HG03045 (cell line): ENCODE results near the gene TFCP2.

ENCODE experiments used
- ATAC-seq: cut with Tn5 transposase; IDR thresholded peaks from one replicate; pipeline ENCODE4 v1.9.1; 2021; ENCODE audit warnings: mild to moderate bottlenecking, moderate library complexity; ENCODE audit not compliant: unreplicated experiment

Gene TFCP2

DNA sequence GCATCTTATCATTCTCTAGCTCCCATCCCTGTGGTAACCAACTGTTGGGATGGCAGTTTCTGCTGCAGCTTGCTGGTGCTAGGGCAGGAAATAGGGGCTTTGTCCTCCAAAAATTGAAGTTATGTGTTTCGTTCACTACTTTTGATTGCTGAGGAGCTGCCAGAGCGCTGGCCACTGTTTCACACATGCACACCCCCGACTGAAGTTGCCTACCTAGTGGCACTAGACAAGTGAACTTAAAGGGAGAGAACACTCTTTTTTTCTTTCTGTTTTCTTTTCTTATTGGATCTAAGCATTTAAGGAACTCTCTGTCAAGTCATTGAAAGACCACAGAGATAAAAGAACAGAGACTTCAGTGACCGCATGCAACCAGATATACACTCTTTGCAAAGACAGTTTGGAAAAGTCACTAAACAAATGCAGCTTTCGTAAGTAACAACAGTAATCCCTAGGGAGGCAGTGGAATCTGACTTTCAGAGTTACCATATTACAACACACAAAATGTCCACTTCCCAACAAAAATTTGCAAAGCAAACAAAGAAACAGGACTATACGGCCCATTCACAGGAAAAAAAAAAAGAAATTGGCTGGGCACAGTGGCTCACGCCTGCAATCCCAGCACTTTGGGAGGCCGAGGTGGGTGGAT lies 12.0 kb downstream of the TFCP2 start:
- no peak for ATAC-seq

DNA sequence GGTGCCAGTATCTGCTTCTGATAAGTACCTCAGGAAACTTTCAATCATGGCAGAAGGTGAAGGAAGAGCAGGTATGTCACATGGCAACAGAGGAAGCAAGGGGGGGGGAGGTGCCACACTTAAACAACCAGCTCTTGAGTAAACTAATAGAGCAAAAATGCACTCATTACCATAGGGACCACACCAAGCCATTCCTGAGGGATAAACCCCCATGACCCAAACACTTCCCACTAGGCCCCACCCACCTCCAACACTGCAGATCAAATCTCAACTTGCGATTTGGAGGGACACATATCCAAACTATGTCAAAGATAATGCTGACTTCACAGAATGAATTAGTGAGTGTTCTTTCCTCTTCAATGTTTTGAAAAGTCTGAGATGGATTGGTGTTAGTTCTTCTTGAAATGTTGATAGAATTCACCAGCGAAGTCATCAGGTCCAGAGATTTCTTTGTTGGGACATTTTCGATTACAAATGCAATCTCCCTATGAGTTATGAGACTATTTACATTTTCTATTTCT lies 16.6 kb downstream of the TFCP2 start:
- no peak for ATAC-seq

DNA sequence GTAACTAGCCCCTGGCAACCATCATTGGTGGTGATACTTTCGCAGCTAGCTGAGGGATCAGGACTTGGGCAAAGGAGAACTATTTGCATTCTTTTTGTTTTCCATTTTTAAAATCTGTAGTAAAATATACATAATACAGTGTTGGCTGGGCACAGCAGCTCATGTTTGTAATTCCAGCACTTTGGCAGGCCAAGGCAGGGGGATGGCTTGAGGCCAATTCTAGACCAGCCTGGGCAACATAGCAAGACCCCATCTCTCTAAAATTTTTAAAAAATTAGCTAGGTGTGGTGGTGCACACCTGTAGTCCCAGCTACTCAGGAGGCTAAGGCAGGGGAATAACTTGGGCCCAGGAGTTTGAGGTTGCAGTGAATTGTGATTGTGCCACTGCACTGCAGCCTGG lies 20.0 kb downstream of the TFCP2 start:
- no peak for ATAC-seq

DNA sequence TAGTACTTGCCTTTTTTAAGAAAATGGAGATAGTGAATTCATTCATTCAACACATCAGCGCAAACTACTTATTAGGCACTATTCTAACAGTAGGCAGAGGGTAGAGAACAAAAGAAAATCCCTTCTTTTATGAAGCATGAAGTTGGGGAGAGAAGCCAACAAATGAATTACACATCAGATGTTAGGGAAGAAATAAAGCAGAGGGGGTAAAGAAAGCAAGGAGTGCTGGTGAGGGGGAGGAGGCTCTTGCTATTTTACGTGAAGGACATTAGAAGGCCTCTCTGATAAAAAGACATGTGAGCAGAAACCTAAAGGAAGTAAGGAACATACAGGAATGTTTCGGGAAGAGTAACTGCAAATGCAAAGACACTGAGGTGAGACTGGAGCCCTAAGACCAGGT lies 22.2 kb downstream of the TFCP2 start:
- no peak for ATAC-seq

DNA sequence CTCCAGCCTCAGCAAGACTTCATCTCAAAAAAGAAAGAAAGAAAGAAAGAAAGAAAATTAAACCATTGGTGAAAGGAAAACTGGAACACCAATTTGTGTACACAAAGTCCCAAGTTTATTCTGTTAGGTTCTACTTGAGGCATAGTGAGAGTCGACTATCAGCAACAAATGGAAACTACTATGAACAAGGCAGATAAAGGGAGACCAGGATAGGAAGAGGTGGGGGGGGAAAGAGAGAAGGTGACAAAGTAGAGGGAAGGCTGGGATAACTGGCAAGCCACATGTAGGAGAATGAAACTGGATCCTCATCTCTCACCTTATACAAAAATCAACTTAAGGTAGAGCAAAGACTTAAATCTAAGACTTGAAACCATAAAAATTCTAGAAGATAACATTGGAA lies 25.6 kb downstream of the TFCP2 start:
- ATAC-seq, result no peak

DNA sequence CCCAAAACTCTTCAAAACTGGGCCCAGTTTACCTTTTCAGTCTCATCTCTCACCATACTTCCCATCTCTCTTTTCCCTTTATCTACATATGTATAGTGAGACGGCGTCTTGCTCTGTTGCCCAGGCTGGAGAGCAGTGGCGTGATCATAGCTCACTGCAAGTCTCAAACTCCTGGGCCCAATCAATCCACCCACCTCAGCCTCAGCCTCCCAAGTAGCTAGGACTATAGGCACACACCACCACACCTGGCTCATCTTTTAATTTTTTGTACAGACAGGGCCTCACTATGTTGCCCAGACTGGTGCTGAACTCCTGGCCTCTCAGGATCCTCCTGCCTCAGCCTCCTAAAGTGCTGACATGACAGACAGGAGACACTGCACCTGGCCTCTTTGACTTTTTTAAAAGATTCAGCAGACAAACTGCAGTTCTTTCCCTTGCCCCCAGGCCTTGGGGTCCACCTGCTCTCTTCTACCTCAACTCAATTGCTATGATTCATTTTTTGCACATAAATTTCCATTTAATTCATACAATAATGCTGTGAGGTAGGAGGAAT lies 33.6 kb downstream of the TFCP2 start:
- no peak for ATAC-seq

DNA sequence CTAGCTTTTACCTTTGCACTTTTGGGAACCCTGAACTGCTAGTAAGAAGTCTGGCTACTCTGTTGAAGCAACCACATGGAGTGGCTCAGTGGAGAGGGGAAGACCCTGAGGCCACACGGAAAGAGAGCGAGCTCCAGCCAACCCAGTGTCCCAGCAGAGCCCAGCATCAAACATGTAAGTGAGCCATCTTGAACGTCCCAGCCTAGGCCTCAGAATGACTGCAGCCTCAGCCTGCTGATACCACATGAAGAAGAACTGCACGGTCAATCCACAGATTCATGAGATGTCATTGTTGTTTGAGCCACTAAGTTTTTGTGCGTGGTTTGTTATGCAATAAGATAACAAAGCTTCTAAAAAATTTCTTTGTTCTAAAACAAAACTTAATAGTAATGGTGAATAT lies 40.2 kb downstream of the TFCP2 start:
- no peak for ATAC-seq

DNA sequence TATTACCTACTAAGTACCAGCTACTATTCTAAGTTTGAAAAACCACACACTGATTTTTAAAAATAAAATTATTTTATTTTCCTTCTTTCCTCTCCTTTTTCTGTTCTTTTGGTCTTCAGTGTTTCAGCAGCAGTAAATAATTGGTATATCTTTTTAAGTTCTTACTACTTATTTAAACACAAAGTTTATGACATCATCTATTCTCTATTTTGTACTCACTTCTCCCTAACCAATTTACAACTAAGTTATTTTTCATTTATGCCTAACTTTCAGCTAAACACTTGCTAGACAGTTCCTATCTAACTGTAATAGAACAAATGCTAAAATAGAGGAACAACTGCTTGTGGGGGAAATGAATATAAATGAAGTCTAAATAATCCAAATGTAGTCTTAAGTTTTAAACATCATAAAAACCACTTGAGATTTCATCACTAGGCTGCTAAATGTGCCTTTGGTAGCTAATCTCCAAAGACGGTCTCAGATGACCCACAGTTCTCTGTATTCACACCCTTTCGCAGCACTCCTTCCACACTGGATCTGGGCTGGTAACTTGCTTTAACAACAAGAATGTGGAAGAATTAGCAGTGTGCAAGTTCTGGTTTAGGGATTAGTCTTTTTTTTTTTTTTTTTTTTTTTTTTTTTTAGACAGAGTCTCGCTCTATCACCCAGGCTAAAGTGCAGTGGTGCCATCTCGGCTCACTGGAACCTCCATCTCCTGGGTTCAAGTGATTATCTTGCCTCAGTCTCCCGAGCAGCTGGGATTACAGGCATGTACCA lies 41.0 kb downstream of the TFCP2 start:
- ATAC-seq, result no peak

DNA sequence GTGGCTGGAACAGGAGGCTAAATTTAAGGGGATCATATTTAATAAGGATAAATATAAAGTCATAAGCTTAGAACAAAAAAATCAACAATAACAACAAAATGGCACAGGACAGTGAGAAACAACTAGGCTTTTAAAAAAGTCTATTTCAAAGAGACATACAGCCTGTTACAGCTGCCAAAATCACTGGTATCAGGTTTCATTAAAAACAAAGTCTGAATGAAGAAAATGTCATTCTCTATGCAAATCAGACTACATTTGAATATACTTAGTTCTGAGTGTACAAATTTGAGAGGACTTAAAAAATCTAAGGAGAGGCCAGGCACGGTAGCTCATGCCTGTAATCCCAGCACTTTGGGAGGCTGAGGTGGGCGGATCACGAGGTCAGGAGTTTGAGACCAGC lies 44.0 kb downstream of the TFCP2 start:
- no peak for ATAC-seq

DNA sequence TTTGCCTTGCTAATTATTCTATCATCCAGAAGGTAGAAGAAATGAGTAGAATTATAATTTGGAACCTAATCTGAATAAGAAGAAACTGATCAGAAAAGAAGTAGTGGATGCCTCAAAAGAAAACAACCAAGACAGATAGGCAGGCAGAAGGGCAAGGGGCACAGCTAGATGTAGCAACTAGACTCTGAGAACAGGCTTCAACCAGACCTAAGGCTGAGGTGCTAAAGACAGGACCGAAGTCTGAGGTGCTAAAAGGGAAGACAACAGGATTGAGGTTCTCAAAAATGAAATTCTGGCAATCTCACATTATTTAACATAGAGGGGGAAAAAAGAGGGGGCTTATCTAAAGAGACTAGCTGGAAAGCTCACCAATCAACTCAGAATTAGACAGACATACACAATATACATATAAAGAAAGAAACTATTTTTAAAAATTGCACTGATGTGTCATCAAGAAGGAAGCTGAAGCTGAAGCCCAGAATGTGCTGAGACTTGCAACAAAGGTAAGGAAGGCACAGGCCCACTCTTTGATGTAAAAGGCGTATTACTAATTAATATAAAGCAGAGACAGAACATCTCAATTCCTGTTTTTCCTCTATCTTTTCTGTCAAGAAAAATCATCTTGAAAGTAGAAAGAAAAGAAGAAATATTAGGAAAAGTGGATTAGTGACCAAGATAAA lies 45.7 kb downstream of the TFCP2 start:
- ATAC-seq, result no peak

DNA sequence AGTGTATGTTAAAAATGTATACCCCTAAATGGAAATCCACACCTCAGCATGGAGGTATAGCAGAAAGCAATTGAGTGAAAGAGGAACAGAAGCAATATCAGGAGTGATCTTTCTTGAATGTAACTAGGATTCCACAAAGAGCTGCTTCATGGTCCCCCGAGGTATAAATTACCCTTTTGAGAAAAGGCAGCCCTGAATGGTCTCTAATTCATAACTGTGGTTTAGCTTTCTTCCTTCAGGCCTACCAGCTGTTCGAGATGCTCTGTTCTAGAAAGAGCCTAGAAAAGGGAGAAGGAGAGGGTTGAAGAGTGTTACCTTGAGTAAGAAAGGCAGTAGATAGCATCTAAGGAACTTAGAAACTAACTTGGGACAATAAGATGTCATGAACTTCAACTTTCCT lies 46.6 kb downstream of the TFCP2 start:
- no peak for ATAC-seq

DNA sequence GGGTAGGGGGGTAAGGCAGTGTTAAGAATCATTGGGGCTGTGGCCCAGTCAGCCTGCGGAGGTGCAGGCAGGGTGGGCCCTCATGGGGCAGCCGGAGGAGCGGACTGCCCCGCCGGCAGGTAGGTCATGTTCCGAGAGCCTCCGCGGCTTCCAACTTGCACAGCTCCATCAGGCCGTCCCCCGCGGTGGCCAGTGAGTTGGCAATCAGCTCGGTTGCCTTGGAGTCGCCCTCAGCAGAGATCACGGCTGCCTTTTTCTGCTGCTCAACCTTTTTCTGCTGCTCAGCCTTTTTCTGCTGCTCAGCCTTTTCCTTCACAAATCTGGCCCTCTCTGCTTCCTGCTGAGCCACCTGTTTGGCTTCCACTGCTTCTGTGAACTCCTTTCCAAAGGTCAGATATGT lies 48.4 kb downstream of the TFCP2 start:
- ATAC-seq, result no peak

DNA sequence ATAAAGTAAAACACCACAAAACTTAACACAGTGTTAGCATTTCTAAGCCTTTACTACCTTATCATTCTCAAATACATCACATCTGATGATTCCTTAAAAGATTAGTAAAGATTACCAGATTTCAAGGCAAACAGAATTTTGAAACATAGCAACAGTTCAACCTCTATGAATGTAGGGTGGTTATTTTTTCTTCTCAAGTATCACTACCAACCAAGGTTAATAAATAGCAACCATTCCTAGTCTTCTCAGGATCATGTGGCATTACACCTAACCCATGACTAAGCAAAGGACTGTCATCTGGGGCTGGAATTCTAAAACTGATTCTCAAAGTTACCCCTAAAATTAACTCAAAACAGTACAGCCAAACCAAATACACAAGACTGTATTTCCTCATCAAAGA lies 50.1 kb downstream of the TFCP2 start:
- no peak for ATAC-seq

DNA sequence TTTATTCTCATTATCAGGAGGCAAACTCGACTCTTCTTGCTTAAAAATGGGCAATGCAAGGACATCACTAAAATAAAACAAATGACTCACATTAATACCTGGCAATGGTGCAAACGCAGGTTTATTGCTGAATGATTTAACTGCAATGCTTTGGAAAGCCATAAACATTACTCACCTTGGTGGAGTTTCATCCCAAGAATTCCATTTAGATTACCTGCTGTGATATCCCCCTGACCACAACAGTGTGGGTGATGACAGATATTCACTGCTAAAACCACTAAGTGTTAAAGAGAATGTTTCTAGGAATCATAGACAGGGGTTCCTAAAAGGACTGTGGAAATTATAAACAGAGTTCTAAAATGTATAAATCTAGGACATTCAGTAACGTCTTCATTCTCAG lies 54.2 kb downstream of the TFCP2 start:
- no peak for ATAC-seq

DNA sequence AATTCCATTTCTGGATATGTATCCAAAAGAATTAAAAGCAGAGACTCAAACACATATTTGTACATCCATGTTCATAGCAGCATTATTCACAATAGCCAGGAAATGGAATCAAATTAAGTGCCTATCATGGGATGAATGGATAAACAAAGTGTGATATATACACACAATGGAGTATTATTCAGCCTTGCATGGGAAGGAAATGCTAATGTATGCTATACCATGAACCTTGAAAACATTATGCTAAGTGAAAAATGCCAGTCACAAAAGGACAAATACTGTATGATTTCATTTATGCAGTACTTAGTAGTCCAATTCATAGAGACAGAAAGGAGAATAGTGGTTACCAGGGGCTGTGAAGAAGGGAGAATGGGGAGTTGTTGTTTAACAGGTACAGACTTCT lies 57.4 kb downstream of the TFCP2 start:
- ATAC-seq, result no peak

DNA sequence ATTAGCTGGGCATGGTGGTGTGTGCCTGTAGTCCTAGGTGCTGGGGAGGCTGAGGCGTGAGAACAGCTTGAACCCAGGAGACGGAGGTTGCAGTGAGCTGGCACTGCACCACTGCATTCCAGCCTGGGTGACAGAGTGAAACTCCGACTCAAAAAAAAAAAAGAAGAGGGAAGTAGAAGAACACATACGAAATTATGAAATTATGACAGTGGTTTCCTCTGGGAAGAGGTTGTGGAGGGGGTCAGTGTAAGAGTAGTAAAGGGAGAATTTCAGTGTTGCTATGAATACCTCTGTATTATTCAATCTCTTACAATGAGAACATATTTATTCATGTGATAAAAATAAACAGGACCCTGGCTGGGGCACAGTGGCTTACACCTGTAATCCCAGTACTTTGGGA lies 64.8 kb downstream of the TFCP2 start:
- ATAC-seq, result no peak

DNA sequence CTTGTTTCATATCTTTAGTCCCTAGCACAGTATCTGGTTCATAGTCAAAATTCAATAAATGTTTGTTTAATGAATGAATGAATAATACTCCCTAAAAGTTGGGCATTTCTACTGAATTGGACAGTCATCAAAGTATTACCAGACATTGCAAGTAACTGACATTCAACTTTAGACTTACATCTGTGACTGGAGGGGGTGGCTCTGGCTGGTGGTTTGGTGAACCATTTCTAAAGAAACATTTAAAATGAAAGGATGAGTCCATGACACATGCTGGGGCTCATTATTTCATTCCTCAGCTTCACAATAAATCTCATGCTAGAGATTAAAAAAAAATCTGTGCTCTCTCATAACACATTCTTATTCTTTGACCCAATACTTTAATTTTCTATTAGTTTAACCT lies 69.0 kb downstream of the TFCP2 start:
- ATAC-seq, result no peak

DNA sequence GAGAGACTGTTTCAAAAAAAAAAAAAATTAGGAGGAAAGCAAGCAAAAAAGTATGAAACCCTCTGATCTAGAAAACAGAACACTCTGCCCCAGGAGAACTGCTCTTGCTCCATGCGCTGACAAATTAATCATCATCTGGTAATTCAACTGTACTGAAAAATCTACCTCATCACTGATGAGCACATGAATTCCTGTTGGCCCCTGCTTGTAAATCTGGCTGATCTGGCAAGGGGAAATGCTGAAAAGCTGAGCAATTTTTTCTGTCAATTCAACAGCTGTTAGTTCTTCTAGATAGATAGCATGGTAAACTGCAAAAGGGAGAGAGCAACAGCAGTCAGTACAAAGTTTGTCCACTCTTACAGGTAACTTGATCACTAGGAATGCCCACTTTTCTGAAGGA lies 74.3 kb downstream of the TFCP2 start:
- no peak for ATAC-seq

DNA sequence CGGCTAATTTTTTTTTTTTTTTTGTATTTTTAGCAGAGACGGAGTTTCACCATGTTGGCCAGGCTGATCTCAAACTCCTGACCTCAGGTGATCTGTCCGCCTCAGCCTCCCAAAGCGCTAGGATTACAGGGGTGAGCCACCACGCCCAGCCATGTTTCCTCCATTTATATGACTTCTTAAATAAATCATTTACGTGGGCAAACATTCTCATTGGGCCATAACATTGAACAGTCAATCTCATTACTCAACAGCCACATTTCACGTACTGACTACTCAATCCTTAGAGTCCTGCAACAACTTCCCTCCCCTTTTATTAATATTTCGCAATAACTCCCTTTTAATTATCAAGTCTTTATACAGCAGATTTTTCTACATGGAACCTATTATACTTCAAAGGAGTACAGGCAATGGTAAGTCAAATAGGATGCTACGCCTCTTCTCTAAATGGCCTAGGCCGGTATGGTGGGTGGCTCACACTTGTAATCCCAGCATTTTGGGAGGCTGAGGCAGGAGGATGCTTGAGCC lies 82.2 kb downstream of the TFCP2 start:
- no peak for ATAC-seq

DNA sequence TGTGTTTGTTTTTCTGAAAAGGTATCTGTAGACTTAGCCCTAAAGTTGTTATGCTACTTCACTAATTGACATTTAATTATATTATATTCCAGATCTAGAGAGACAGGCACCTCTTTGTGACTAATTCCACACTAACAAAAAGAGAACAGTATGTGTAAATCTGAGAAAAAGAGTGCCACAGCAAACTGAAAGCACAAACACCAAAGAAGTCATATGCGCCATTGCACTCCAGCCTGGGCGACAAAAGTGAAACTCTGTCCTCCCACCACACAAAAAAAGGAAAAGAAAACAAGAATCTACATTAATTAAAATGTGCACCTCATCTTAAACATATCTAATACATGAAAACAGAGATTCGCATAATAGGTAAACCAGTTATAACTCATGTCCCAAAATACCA lies 85.1 kb downstream of the TFCP2 start:
- no peak for ATAC-seq

DNA sequence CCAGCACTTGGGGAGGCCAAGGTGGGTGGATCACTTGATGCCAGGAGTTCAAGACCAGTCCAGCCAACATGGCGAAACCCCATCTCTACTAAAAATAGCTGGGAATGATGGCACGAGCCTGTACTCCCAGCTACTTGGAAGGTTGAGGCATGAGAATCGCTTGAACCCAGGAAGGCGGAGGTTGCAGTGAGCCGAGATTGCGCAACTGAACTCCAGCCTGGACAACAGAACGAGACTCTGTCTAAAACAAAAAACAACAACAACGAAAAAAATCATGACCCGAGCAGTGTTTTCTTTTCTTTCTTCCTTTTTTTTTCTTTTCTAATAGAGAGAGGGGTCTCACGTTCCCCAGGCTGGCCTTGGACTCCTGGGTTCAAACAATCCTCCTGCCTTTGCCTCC lies 86.0 kb downstream of the TFCP2 start:
- ATAC-seq, result no peak

DNA sequence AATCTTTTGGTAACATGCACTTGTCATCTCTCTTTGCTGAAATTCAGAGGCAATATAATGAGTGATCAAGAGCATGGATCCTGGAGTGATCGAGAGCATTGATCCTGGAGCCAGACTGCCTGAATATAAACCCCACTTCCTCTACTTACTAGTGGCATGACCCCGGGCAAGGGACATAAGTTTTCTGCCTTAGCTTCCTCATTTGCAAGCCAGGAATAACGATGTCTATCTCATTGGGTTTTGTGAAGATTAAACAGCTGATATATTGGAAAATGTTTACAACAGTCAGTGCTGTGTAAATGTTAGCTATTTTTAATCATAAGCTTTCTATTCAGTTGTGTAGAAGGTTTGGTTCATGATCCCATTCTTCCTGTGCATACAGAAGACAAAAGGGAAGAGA lies 87.2 kb downstream of the TFCP2 start:
- ATAC-seq, result no peak
